Measurements from ENCODE around the gene TRIM29. TPM values are rescaled to one million over a fixed set of nuclear protein-coding genes. Genes with fewer than 3 reads are reported as not detected.

TRIM29 gene
- total RNA-seq, 1 donor = not detected

DNA sequence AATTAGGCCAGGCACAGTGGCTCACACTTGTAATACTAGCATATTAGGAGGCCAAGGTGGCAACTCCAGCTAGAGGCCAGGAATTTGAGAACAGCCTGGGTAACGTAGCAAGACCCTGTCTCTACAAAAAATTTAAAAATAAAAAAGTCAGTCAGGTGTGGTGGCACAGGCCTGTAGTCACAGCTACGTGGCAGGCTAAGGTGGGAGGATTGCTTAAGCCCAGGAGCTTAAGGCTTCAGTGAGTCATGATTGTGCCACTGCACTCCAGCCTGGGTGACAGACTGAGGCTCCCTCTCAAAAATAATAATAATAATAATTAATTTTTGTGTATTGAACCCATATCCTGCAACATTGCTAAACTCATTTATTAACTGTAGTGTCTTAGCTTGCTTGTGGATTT is 15.3 kb upstream of the TRIM29 start:
- DNase-seq (ENCODE audit: low read depth) = no peak
- TF ChIP-seq, protein P1, sequence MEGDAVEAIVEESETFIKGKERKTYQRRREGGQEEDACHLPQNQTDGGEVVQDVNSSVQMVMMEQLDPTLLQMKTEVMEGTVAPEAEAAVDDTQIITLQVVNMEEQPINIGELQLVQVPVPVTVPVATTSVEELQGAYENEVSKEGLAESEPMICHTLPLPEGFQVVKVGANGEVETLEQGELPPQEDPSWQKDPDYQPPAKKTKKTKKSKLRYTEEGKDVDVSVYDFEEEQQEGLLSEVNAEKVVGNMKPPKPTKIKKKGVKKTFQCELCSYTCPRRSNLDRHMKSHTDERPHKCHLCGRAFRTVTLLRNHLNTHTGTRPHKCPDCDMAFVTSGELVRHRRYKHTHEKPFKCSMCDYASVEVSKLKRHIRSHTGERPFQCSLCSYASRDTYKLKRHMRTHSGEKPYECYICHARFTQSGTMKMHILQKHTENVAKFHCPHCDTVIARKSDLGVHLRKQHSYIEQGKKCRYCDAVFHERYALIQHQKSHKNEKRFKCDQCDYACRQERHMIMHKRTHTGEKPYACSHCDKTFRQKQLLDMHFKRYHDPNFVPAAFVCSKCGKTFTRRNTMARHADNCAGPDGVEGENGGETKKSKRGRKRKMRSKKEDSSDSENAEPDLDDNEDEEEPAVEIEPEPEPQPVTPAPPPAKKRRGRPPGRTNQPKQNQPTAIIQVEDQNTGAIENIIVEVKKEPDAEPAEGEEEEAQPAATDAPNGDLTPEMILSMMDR (IDR thresholded peaks at IDR 0.05; ENCODE audit: insufficient read depth, low read length) = no peak
- no peak overlapping the region for H3K4me3 ChIP-seq (ENCODE audit: low read depth, low read length)

DNA sequence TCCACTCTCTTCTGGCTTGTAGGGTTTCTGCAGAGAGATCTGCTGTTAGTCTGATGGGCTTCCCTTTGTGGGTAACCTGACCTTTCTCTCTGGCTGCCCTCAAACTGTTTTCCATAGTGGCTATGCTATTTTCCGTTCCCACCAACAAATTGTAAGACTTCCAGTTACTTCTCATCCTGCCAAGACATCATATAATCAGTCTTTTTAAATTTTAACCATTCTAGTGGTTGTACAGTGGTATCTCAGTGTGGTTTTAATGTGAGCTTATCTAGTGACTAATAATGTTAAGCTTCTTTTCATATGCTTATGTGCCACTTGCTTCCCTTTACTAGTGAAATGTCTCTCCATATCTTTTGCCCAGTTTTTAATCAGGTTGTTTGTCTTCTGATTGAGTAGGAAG is 13.6 kb upstream of the TRIM29 start:
- TF ChIP-seq, protein P1 (IDR thresholded peaks at IDR 0.05; ENCODE audit: insufficient read depth, low read length) = no peak
- DNase-seq (ENCODE audit: low read depth) = peak; percentile 39
- H3K4me3 ChIP-seq (ENCODE audit: low read depth, low read length) = no peak overlapping the region

GRCh38 chr11:120149246-120149645 is 11.3 kb upstream of the TRIM29 start:
- H3K4me3 ChIP-seq (ENCODE audit: low read depth, low read length) = no peak overlapping the region
- TF ChIP-seq, protein P1 (IDR thresholded peaks at IDR 0.05; ENCODE audit: insufficient read depth, low read length) = no peak
- no peak for DNase-seq (ENCODE audit: low read depth)

- no peak overlapping the region for H3K4me3 ChIP-seq (ENCODE audit: low read depth, low read length)
- TF ChIP-seq, protein P1 (IDR thresholded peaks at IDR 0.05; ENCODE audit: insufficient read depth, low read length) = no peak
- no peak for DNase-seq (ENCODE audit: low read depth)
Measured at GRCh38 chr11:120147950-120148270, 10.0 kb upstream of the TRIM29 start.

DNA sequence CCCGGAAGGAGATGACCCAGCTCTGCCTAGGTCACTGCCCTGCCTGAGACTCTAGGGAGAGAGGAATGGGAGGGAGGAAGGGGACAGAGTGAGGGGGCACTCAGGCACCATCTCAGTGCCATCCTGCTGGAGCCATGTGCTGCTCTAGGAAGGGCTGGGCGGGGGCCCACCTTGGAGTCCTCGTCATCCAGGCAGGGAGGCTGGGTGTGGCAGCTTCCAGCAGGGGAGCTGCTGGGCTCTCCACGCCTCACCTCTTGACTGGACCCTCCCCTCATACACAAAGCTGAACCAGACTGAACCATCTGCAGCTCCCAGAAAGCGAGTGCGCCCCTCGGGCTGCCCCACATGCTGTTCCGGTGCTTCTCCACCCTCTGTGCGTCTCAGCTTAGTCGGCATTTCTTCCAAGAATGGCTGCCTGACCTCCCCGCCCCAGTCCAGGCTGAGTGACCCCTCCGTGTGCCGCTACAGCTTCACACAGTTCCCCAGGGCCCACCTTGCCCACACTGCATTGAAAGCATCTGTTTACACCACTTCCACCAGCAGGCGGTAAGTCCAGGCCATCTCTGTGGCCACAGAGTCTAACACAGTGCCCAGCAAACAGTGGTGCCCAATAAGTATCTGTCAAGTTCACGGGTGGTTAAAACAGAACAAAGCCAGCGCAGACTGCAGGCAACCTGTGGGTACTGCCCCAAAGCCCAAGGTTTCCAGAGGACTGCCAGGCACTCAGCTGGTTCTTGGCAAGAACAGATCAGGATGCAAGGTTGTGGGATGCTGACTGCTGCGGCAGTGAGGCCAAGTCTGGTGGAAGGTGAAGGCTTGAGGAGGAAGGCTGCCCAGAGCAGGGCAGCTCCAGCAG is 9.4 kb upstream of the TRIM29 start:
- H3K4me3 ChIP-seq (ENCODE audit: low read depth, low read length) = no peak overlapping the region
- TF ChIP-seq, protein P1 (IDR thresholded peaks at IDR 0.05; ENCODE audit: insufficient read depth, low read length) = no peak
- DNase-seq (ENCODE audit: low read depth) = no peak

DNA sequence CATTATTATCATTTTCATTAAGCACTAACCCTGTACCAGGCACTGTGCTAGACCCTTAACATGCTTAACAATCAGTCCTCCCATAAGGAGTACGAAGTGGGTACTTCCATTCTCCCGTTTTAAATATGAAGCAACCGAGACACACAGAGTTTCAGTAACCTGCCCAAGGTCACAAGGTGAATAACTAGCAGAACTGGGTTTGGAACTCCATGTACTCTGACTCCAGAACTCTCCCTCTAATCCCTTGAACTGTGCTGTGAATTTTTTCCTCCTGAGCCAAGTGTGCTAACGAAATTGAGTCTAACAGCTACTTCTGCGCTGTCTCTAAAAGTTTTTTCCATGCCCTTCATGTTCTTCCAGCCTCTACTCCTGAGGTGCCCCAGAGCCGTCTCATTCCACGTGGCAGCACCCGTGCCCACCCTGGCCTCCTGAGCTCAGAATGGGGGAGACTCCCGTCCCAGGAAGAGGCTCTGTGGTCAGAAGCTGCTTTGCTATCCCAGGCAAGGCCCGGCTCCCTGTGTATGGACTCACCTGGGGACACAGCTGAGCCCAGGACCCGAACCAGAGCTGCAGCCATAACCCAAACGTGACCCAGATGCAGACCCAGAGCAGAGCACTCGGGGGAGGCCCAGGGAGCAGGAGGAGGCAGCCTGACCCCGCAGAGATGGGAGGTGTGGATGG is 8.6 kb upstream of the TRIM29 start:
- no peak for DNase-seq (ENCODE audit: low read depth)
- H3K4me3 ChIP-seq (ENCODE audit: low read depth, low read length) = no peak overlapping the region
- TF ChIP-seq, protein P1 (IDR thresholded peaks at IDR 0.05; ENCODE audit: insufficient read depth, low read length) = no peak
